HG03045 (cell line): ENCODE data around the gene SHISAL2A.
"Not testable (repeated sequence)": the region's sequence is repeated elsewhere in the genome, so short reads cannot be mapped to it uniquely, and the experiment has no call there.

Experiments
- ATAC-seq: cut with Tn5 transposase; IDR thresholded peaks from one replicate; pipeline ENCODE4 v1.9.1; 2021; ENCODE audit warnings: mild to moderate bottlenecking, moderate library complexity; ENCODE audit not compliant: unreplicated experiment

The SHISAL2A gene

DNA sequence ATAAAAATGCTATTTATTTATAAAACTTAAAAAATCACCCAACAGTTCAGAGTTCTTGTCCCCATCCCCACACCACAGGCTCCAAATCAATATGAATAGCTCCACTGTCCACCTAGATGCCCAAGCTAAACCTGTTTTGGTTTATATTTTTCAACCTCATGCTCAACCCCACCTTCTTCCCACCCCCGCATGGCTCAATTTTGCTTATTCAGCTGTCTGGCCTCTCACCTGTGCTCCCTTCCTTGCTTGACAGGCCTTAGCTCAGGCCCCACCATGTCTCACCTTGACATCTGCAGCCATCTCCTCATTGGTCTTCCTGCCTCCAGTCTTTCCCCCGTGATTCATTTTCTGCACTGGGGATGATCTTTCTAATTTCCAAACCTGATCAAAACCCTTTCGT is 47.4 kb downstream of the SHISAL2A start:
- ATAC-seq, result no peak

DNA sequence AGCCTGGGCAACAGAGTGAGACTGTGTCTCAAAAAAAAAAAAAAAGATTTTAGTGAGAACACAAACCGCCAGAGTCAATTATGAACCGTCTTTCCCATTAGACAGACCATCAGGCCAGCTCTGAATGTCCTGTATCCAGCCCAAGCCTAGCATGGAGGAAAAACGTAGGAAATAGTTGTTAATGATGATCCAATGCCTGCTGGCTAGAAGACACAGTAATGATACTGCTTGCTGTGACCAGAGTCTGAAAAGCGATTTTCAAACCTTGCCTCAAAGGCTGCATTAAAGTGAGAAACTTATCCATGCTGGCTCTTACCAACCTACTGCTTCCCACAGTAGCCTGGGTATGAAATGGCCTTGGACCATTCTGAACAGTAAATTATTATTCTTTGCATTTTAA is 48.2 kb downstream of the SHISAL2A start:
- ATAC-seq, result no peak

DNA sequence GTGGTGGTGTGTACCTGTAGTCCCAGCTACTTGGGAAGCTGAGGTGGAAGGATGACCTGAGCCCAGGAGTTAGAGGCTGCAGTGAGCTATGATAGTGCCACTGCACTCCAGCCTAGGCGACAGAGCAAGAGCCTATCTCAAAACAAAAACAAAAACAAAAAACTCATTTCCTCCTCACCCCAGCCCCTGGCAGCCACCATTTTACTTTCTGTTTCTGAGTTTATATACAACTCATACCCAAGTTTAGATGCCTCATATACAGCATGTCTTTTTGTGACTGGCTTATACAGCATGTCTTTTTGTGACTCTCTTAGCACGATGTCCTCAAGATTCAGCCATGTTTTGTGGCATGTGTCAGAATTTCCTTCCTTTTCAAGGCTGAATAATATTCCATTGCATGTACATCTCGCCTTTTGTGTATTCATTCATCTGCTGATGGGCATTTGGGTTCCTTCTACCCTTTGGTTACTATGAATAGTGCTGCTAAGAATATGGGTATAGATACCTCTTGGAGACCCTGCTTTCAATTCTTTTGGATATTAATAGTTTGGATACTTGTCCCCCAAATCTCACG is 50.5 kb downstream of the SHISAL2A start:
- no peak for ATAC-seq

DNA sequence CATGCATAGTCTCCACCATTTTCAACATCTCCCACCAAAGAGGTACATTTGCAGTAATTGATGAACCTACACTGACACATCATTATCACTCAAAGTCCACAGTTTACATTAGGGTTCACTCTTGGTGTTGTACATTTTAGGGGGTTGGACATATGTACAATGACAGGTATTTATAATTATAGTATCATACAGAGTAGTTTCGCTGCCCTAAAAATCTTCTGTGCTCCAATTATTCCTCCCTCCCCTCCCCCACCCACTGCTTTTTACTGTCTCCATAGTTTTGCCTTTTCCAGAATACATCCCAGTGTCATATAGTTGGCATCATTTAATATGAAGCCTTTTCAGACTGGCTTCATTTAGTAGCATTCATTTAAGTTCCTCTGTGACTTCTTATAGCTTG is 51.6 kb downstream of the SHISAL2A start:
- no peak for ATAC-seq

DNA sequence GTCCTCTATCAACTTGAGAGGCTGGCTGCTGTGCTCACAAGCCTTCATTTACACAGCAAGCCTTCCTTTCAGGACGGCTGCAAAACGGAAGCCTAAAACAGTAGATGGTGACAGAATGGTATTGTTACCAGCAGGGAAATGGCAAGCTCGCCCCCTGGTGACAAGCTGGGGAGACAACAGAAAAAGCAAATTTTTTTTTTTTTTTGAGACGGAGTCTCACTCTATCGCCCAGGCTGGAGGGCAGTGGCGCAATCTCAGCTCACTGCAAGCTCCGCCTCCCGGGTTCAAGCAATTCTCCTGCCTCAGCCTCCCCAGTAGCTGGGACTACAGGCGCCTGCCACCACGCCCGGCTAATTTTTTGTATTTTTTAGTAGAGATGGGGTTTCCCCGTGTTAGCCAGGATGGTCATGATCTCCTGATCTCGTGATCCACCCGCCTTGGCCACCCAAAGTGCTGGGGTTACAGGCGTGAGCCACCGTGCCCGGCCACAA is 53.3 kb downstream of the SHISAL2A start:
- not testable (repeated sequence) for ATAC-seq

DNA sequence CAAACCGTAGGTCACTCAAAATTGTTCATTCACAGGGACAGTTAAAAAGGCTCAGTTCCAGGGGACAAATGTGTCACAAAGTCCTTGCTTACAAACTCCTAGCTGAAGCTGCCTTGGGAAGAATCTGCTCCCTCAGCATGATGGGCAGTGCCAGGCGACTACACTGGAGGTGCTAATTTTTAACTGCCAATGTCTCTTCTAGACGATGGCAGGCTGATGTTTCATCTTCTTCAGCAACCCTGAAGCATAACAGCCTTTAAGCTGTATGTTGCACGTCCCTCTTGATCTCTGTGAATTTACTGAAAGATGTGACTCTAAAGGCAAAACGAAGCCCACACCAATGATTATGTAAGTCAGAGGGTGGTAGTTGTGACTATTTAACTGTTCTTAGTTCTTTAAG is 53.9 kb downstream of the SHISAL2A start:
- no peak for ATAC-seq

DNA sequence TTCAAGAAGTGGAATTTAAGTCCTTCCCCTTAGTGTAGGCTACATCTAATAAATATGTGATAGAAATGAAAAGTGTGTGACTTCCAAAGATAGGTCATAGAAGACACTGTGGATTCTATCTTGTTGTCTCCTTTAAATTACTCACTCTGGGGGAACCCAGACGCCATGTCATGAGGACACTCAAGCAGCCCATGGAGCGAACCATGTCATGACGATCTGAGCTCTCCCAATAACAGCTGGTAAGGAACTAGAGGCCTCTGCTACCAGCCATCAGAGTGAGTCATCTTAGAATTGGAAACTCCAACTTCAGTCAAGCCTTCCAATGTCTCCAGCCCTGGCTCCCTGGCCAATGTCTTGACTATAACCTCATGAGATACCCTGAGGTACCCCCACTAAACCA is 58.9 kb downstream of the SHISAL2A start:
- ATAC-seq, result no peak

DNA sequence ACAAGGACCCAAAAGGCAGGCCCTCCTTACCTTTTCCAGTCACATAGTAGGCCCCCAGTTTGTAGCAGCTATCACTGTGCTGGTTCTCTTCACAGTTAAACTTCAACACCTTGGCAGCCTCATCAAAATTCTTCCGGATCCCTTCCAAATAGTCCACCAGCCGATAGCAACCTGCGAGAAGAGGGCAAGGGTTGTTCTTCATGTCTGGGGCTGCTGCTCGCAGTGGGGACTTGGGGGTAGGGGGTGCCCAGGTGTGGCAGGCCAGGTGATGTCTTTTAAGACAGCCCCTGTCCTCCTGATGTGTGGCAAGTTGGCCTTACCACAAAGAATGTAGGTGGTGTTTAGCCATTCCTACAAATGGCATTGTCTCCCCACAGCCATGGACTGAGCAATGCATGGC is 59.7 kb downstream of the SHISAL2A start:
- no peak for ATAC-seq

DNA sequence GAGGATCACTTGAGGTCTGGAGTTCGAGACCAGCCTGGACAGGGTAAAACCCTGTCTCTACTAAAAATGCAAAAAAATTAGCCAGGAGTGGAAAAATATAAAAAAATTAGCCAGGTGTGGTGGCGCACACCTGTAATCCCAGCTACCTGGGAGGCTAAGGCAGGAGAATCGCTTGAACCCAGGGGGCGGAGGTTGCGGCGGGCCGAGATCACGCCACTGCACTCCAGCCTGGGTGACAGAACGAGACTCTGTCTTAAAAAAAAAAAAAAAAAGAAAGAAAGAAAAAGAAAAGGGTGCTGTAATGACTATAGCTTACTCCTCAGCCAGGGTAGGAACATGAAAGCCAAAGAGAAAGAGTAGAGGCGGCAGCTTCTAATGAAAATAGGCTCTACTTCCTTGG is 60.4 kb downstream of the SHISAL2A start:
- ATAC-seq, result not testable (repeated sequence)

DNA sequence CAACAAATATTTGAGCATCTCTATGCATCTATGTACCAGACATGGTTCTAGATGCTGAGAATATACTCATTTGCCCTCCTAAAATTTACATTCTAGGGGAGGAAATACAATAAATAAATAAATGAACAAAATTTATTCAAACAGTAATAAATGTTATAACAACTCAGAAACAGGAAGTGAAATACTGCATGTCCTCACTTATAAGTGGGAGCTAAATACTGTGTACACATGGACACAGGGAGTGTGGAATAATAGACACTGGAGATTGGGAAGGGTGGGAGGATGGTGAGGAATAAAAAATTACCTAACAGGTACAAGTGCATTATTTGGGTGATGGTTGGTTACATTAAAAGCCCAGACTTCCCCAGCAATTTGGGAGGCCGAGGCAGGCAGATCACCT is 60.9 kb downstream of the SHISAL2A start:
- no peak for ATAC-seq

DNA sequence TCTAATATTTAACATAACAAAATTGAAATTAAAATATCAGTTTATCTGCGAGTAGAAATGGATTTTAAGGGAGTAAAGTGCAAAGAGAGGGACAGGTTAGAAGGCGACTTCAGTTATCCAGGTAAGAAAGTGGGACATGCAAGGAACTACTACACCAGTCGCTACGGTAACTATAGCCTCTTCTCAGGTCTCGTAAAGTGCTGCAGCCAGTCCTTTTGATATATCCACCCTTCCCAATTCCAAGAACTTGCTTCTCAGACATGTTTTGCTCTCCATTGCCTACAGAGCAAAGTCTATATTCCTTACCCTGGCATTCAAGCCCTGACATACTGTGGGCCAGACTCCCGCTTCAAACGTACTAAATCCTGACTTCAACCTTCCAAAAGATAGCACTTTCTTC is 62.7 kb downstream of the SHISAL2A start:
- no peak for ATAC-seq

DNA sequence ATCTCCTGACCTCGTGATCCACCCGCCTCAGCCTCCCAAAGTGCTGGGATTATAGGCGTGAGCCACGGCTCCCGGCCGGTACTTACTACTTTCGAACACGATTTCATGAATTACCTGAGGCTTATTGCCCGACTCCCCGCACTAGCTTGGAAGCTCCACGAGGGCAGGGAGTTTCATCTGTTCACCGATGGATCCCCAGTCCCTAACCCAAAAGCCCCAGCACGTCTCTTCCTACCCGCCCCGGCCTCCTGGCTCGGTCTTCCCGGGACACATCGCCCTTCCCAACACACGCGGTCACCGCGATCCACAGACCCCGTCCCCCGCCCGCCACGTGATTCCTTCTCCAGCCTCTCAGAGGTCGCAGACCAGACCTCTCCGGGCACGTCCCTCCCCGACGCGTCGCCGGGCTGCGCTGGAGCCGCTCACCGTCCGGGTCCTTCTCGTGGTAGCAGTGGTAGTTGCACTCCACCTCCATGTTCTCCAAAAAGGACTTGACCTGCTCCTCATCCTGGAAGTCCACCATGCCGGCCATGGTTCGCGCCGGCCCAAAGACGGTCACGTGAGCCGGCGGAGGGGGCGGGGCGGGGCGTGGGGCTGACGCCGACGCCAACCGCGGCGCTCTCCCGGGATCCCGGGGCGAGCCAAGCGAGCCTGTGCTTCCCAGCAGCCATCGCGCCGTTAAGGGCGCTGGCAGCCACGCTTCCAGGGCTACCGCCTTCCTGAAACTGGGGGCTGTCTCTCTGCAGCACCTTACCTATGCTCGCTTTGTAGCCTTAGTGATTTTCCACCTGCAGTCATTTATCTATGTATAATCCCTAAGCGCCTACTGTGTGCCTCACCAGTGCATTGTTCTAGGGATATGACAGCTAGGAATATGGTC is 65.1 kb downstream of the SHISAL2A start, which contains the start of gene COA7:
TSS of gene COA7 (minus strand) at position 553 of the 880 bp plus-strand sequence. CDS start at position 532, 21 bp downstream.
- peak; percentile 50 for ATAC-seq

DNA sequence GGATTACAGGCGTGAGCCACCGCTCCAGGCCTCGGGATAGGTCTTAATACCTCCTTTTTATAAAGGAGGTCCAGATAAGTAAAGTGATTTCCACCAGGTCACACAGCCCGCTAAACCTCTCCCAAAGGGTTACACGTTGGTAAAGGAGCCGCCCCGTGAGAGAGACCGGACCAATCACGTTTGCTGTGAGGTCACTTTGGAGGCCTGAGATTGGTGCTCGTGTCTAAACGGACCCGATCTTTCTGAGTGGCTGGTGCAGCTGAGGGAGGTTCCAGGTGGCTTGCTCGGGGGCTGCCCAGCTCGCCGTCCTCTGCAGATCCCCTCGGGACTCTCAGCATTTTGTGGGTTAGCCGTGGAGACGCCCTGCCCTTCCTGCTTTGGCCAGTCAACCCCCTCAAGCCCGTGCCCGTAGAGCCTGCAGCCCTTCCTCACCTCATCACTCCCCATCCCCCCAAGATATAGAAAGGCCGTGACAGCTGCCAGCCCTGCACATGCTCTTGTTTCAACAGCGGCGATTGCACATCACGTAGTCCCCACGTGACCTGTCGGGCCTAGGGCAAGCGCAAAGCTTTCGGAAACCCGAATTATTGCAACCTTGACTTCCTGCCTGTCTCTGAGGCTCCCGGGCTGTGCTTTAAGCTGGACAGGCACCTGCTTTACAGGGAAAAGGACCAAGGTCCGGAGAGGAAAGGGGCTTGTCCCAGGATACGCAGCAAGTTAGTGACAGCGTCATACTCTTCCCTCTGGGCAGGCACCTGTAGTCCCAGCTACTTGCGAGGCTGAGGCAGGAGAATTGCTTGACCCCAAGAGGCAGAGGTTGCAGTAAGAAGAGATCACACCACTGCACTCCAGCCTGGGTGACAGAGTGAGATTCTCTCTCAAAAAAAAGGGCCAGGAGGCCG is 70.2 kb downstream of the SHISAL2A start:
- peak; percentile 95 for ATAC-seq

DNA sequence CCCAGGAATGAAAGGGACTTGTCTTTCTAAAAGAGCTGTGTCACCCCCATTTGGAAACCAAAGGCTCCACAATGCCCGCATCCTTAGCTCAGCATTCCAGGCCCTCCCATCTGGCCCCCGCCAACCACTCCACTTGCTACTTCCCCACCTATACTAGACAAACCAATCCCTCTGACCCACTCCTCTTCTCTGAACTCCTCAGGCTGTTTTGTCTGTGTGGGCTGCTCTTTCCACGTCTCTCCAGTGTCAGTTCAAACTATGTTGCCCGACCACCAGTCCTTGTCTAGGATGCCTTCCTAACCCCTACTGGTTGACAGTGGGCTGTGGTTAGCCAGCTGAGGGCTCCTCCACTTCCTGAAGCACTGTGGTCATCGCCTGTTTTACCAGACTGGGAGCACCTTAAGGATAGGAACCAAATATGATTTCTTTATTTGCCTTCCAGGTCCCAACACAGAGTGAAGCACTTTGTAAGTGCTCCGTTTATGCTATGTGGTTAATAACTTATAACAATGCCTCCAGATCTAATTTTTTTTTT is 73.2 kb downstream of the SHISAL2A start:
- no peak for ATAC-seq
